22Rv1 (cell line): Measurements from ENCODE around the gene TXLNB.

ENCODE experiments used
- H3K27ac ChIP-seq: fragments of 450-650 bp; 2 replicates; pipeline ENCODE4 v1.5.1; 2017
- CTCF ChIP-seq: fragments of 450-650 bp; IDR thresholded peaks from 2 replicates; pipeline ENCODE4 v1.5.1; 2017; ENCODE audit warnings: mild to moderate bottlenecking
- ZFX ChIP-seq: fragments of 450-650 bp; IDR thresholded peaks from 2 replicates; pipeline ENCODE4 v1.6.1; 2017; ENCODE audit warnings: antibody characterized with exemption, borderline replicate concordance

Gene TXLNB

DNA sequence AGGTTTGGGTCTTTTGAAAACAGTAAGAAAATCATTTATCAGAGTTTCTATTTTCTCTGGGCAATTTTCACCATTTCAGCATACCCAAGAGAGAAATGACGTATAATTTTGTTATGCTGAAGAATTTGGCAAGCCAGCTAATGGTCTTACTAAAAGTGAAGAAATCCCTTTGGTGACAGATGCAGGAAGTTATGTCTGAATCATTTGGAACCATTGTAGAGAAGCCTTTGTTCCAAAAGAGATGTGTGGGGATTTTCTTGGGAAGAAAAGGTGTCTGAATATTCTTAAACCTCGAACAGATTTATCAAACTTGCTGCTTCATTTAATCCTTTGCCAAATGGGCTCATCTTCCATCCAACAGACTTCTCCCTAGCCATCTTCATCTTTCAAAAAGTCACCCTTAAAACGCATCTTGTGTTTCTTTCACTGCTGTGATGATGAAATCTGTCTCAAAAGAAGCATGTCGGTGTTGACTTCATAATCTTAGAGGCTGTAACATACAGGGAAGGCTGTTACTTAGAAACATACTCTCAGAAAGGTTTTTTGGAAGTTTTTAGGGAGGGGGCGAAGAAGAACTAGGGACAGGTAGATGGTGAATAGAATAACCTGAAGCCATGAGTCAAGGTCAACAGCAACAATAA lies 43.1 kb upstream of the TXLNB start:
- no peak overlapping the region for H3K27ac ChIP-seq
- TF ChIP-seq ZFX (no peak), CTCF (no peak)

GRCh38 chr6:139330826-139331500 lies 39.2 kb upstream of the TXLNB start:
- TF ChIP-seq ZFX, result no peak
- TF ChIP-seq CTCF, result no peak
- H3K27ac ChIP-seq, result no peak overlapping the region

- H3K27ac ChIP-seq, result no peak overlapping the region
- TF ChIP-seq CTCF (no peak), ZFX (no peak)
Observed at GRCh38 chr6:139330306-139330705, 38.5 kb upstream of the TXLNB start.

DNA sequence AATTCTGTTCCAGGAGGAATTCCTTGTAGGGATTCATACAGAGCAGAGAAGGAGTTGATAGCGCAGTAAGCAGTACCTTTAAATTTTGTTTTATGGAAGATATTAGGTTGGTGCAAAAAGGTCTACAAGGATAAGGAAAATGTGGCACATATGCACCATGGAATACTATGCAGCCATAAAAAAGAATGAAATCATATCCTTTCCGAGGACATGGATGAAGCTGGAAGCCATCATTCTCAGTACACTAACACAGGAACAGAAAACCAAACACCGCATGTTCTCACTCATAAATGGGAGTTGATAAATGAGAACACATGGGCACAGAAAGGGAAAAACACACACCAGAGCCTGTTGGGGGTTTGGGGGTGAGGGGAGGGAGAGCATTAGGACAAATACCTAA lies 37.4 kb upstream of the TXLNB start:
- TF ChIP-seq ZFX (no peak), CTCF (no peak)
- no peak overlapping the region for H3K27ac ChIP-seq

- H3K27ac ChIP-seq, result no peak overlapping the region
- no peak for TF ChIP-seq ZFX
- no peak for TF ChIP-seq CTCF
Observed at GRCh38 chr6:139327038-139327437, 35.2 kb upstream of the TXLNB start.

GRCh38 chr6:139325686-139326085 lies 33.9 kb upstream of the TXLNB start:
- TF ChIP-seq CTCF, result no peak
- no peak for TF ChIP-seq ZFX

DNA sequence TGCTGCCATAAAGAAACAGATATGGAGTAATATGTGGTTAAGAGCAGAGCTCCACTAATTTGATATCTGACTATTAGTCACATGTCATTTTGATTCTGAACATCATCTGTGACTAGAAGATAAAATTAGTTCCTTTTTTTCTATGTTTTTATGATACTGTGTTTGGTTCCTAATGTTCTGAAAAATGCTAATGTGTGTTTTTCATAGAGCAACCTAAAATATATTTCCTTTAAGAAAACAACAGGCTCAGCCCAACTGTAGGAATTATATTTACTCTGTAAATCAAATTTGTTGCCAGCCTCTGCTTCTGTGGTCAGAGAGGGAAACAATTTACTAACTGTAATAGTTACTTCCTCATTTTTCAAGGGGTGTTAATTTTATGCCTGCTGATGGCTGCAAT lies 33.3 kb upstream of the TXLNB start:
- H3K27ac ChIP-seq, result no peak overlapping the region
- TF ChIP-seq ZFX (no peak), CTCF (no peak)

More at GRCh38 chr6:139325686-139326085, 33.9 kb upstream of the TXLNB start:
- H3K27ac ChIP-seq, result no peak overlapping the region
